Cortex of kidney (tissue), 1 donor: ENCODE data around the gene PHF2.

Source experiments
- DNase-seq: peaks from one replicate; lab custom pipeline; 2025; lab: John Stamatoyannopoulos, UW

PHF2 gene

GRCh38 chr9:93652604-93653592 lies 76.5 kb downstream of the PHF2 start:
- no peak for DNase-seq

DNA sequence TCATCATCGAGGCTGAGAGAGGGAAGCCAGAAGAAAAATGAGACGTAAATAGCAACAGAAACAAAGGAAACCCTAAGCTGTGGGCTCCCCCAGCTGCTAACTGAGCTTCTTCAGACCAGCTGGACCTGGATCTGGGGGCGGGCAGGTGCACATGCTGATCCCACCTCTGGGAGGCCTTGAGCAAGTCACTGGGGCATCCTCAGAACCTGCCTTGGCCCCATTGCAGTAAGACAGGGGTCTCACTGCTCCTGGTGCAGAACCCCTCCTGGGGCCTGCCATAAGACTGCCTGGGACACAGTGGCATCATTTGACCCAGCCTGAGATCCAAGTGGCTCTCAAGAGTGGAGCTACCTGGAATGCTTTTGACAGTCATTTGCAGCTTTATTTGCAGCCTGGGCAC lies 77.4 kb downstream of the PHF2 start:
- DNase-seq = no peak

DNA sequence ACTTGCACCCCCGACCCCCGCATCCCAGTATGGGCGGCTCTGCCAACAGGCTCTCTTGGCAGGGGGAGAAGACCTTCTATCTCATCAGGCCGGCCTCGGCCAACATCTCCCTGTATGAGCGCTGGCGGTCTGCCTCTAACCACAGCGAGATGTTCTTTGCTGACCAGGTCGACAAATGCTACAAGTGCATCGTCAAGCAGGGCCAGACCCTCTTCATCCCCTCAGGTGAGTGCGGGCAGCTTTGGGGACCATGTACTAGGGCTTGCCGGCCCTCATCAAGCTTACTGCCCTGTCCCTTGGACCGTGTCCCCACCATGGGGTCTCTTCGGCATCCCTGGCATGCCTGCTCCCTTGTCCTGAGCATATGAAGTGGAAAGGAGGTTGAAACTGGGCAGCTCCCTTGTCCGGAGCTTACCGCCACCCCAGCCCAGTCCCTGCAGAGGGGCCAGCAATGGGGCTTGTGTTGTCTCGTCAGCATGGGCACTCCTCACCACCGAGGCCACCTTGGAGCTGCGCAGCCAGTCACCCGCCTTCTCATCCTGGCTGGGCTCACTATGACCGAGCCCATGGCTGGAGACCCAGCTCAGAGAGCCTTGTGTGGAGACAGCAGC lies 78.1 kb downstream of the PHF2 start:
- DNase-seq = no peak

- no peak for DNase-seq
These were observed 79.4 kb downstream of the PHF2 start for GRCh38 chr9:93655621-93656425.

DNA sequence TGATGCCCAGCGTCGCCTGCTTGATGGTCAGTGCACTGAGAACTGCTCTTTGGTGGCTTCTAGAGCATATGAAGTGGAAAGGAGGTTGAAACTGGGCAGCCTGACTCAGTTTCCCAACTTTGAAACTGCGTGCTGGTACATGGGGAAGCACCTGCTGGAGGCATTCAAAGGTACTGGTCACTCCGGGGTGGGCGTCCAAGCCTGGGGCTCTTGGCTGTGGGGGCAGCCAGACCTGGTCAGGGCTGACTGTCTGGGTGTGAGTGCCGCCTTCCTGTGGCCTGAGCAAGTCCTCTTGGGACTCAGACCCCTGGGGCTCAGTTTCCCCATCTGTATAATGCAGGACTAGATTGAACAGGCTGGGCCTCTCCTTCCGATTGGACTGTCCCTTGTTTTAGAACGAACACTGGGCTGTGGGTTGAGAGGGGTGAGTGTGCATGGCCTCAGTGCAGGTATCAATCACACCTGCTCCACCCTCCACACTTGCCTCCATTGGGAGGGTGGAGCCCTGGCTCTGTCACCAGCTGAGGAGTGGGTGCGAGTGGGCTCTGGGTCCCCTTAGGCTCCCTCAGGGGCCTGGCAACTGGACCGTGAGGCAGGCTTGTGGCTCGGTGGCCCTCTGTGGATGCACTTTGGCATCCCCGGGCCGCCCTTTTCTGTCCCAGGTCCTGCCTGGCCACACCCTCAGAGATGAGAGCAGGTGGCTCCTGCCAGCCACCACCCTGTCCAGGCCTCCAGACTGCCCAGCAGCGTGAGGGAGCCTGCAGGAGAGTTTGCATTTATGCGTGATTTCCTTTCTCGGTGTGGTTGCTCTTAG lies 80.2 kb downstream of the PHF2 start:
- no peak for DNase-seq

GRCh38 chr9:93657331-93658111 lies 81.1 kb downstream of the PHF2 start:
- DNase-seq = no peak

DNA sequence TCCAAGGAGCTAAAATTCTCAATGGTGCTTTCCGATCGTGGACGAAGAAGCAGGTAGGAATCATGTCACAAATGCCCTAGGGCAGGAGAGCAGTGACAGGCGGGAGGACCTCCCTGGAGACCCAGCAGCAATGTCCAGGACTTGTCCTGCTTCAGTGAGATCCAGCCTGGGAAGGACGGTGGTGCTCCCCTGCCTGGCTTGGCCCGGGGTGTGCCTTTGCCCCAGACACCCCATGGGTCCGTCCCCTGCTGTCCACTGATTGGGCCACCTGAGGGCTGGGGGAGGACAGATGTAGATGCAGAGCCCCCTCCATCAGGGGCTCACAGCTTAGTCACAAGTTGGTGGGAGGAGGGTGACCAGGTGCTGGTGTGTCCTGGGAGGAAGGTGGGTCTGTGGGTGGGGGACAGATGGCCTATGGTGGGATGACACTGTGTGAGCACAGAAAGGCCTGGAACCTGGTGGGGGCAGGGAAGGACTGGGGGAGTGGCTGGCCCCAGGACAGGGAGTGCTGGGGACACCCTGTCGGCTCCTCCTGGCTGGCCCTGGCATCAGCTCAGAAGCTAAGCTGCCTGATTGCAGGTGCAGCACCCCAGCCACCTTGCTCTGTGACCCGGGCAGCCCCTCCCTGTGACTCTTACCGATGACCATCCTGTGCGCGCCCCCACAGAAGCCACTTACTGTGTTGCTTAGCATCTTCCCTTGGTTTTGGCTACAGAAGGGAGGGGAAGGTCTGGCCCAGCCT lies 82.0 kb downstream of the PHF2 start:
- no peak for DNase-seq

DNA sequence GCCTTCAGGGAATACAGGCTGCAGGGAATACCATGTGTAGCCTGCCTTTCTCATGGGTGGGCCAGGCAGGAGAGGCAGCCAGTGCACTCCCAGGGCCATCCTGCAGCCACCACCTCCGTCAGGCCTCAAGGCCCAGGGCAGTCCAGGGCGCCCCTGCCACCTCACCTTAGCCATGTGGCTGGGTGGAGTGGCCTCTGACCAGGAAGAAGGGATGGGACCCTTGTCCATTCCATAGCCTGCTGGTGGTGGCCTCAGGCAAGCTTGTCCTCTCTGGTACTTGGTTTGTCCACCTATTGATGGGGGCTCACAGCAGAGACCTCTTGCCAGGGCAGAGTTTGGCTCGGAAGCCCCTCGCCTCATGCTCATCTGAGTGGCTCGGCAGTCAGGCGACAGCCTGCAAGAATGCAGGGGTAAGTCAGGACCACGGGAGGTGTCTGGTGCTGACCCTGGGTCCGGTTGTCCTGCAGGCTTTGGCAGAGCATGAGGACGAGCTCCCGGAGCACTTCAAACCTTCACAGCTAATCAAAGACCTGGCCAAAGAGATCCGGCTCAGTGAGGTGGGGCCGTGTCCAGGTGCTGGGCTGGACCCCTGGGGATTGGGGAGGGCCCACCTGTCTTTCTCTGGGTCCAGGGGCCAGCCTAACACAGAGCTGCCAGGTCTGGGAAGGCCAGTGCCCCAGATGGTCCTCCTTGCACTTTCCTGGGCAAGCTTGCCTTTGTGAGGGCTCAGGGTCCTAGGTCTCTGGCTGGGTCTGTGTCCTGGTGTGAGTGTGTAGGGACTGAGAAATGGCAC lies 82.9 kb downstream of the PHF2 start:
- DNase-seq = no peak

DNA sequence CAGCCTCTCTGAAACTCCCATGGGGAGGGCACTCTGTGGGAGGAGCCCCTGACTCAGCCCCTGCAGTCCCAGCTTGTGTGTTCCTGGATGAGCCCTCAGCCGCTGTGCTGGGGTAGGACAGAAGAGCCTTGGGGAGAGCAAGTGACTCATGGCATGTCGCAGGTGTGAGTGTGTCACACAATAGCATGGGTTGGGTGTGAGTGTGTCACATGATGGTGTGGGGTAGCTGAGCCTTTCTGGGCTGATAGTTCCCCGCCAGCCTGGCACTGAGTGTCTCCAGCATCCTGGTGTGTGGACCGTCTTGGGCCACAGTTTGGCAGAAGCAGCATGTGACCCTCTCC lies 83.4 kb downstream of the PHF2 start:
- DNase-seq = no peak

GRCh38 chr9:93660352-93661046 lies 84.1 kb downstream of the PHF2 start:
- no peak for DNase-seq

DNA sequence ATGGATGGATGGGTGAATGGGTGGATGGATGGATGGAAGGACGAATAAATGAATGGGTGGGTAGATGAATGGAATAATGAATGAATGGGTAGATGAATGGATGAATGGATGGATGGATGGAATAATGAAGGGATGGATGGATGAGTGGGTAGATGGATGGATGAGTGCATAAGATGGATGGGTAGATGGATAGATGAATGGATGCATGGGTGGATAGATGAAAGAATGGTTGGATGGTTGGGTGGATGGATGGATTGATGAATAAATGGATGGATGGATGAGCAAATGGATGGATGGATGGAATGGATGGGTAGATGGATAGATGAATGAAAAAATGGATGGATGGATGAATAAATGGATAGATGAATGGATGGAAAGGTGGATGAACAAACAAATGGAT lies 85.2 kb downstream of the PHF2 start:
- DNase-seq = no peak

DNA sequence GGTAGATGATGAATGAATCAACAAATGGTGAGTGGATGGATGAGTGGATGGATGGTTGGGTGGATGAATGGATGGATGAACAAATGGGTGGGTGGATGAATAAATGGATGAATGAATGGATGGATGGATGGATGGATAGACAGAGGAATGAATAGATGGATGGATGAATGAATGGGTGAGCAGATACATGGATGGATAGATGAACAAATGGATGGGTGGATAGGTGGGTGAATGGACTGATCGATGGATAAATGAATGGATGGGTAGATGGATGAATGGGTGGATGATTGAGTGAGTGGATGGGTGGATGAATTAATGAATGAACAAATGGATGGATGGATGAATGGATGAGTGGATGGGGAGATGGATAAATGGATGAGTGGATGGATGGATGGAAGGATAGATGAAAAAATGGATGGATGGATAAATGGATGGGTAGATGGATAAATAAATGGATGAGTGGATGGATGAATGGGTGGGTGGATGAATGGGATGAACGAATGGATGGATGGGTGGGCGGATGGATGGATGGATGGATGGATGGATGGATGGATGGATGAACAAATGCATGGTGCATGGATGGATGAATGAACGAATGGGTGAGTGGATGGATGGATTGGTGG lies 85.7 kb downstream of the PHF2 start:
- DNase-seq = no peak

DNA sequence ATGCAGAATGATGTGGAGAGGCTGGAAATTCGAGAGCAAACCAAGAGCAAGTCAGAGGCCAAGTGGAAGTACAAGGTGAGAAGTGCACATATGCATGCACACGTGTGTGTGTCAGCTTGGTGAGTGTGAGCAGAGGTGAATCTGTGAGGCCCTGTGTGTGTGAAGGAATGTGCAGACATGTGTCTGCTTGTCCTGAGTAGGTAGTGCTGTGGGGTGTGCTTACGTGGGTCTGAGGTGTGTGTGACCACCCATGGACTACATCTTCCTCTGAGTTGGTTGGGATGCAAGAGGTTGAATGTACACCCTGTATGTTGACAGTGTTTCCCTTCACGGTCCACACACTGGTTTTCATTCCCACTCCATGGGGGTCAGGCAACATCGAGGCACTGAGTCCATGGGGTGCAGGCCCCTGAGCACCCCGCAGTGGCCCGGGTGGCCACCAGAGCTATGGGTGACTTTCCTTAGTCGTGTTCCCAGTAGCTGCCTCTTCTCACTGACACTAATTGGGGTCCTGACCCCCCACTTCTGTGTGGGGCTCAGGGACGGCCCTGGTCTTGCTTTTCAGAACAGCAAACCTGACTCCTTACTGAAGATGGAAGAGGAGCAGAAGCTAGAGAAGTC lies 86.7 kb downstream of the PHF2 start:
- DNase-seq = no peak

DNA sequence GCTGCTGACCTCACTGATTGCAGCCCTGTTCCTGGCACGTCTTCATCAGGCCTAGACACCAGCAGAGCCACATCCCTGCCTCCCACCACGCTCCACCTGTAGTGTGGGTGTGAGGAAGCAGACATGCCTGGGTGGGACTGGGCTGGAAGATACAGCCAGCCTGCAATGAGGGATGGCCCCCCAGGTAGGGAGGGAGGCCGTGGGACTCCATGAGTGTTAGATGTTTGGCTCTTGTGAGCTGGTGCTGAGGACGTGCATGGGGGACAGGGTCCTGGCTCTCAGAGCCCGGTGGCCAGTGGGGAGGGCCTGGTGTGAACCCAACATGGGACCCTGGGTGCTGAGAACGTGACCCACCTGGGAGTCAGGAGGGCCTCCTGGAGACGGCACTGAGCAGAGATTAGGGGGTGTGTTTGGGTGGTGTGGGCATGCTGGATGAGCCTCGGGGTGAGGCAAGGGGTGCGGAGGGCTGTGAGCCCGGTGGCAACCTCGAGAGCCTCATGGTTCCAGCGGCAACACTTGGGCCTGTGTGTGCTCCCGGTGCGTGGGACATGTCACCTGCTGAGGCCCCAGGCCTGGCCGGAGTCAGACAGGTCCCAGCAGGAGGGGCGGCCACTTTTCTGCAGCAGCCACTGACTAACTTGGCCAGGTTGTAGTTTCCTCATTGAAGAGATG lies 87.6 kb downstream of the PHF2 start:
- no peak for DNase-seq

- DNase-seq = no peak
These were observed 88.3 kb downstream of the PHF2 start for GRCh38 chr9:93664549-93665120.

DNA sequence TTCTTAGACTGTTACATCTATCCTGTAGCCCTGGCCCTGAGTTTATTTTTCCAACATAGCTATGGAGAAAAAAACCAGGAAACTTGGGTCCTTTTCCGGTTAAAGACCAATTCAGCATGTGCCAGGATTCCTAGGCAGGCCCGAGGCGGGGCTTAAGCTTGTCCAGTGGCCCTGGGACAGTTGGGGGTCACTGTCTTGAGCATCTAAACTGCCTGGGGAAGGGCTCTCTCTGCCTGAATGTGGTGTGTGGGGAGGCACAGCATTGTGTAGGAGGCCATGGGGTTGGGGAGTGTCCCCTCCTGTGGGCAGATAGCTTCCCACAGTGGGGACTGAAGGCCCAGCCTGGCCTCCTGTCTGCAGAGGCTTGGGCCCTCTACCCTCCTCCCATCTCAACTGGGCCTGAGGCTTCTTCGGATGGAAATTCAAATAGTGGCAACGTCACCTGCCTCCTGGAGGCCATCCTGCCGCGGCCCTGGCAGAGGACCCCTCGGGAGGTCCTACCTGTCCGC lies 88.8 kb downstream of the PHF2 start:
- DNase-seq = no peak
